GM12878 (cell line): ENCODE measurements around the gene CAV1. TPM values are rescaled to one million over a fixed set of nuclear protein-coding genes. Genes with fewer than 3 reads are reported as not detected.
A peak's percentile ranks its signal among the peaks of the same experiment; 100 is the strongest.

ENCODE experiments used
- ATAC-seq: fragments of 200-7000 bp; cut with Tn5 transposase; 3 replicates; pipeline ENCODE4 v1.9.1; 2020; ENCODE audit warnings: mild to moderate bottlenecking, moderate library complexity
- BruUV-seq: library from RNA; stranded (reverse); fragments of 400-500 nt; replicated peaks from 2 replicates; lab custom pipeline; 2021; lab: Mats Ljungman, UMichigan
- CTCF ChIA-PET: fragments of 300-600 bp; sonication (Branson Sonifier 250); formaldehyde crosslinking; extraction: SDS; loops from one replicate; lab custom pipeline; 2021; ENCODE audit warnings: inconsistent platforms; lab: Yijun Ruan, JAX
- POLR2A ChIA-PET: fragments of 350-600 bp; formaldehyde crosslinking; extraction: SDS; loops from one replicate; lab custom pipeline; 2021; ENCODE audit warnings: inconsistent platforms; lab: Charles Lee
- RAD21 ChIA-PET: fragments of 300-600 bp; sonication (Branson Sonifier 250); formaldehyde crosslinking; loops from one replicate; lab custom pipeline; 2023; ENCODE audit warnings: antibody characterized with exemption; ENCODE audit not compliant: unreplicated experiment; lab: Charles Lee
- SMC1A ChIA-PET: fragments of 300-600 bp; sonication (Branson Sonifier 250); formaldehyde crosslinking; loops from one replicate; lab custom pipeline; 2023; ENCODE audit not compliant: unreplicated experiment, uncharacterized antibody; lab: Charles Lee
- DNase-seq: peaks from one replicate; pipeline ENCODE4 v3.0.0-alpha.2; 2011; ENCODE audit warnings: low read depth, low spot score
- FAIRE-seq: peaks from 3 replicates; lab custom pipeline; 2011; peaks lifted over from hg19 to GRCh38; lab: Jason Lieb, UNC
- H2AFZ ChIP-seq: 2 replicates; pipeline ENCODE4 v1.6.0; 2011; ENCODE audit warnings: low read depth, low read length, control low read depth; ENCODE audit not compliant: control insufficient read depth
- H3K27ac ChIP-seq: 2 replicates; pipeline ENCODE4 v1.5.1; 2011; ENCODE audit warnings: control low read depth; ENCODE audit not compliant: control insufficient read depth, insufficient read depth
- H3K27me3 ChIP-seq, 2 experiments: replicated peaks in 1 of 2; 2 replicates each; pipeline versions ENCODE4 v1.6.0 to v1.6.1; 2011; ENCODE audit warnings: low read length in 1 of 2; ENCODE audit not compliant: control insufficient read depth in 2 of 2, insufficient read depth in 2 of 2
- H3K36me3 ChIP-seq, 2 experiments: 2 replicates each; pipeline ENCODE4 v1.5.1; 2011; ENCODE audit warnings: low read length in 1 of 2; ENCODE audit not compliant: control insufficient read depth in 2 of 2, insufficient read depth in 2 of 2
- H3K4me1 ChIP-seq: 2 replicates; pipeline ENCODE4 v1.6.1; 2011; ENCODE audit warnings: mild to moderate bottlenecking, low read length, moderate library complexity, mixed read lengths; ENCODE audit not compliant: control insufficient read depth, insufficient read depth
- H3K4me2 ChIP-seq: 2 replicates; pipeline ENCODE4 v1.6.0; 2011; ENCODE audit warnings: control low read depth; ENCODE audit not compliant: control insufficient read depth, insufficient read depth
- H3K4me3 ChIP-seq: fragments of 200-600 bp; sonication (generic); 2 replicates; pipeline ENCODE4 v1.5.1; 2016
- H3K79me2 ChIP-seq: 2 replicates; pipeline ENCODE4 v1.6.0; 2011; ENCODE audit warnings: low read length; ENCODE audit not compliant: control insufficient read depth, insufficient read depth
- H3K9ac ChIP-seq: 2 replicates; pipeline ENCODE4 v1.8.0; 2011; ENCODE audit warnings: low read length, control low read depth, mixed read lengths; ENCODE audit not compliant: control insufficient read depth, insufficient read depth
- H3K9me3 ChIP-seq: replicated peaks from 3 replicates; pipeline ENCODE4 v1.5.1; 2011; ENCODE audit warnings: mild to moderate bottlenecking, low read length; ENCODE audit not compliant: control insufficient read depth, insufficient read depth
- H4K20me1 ChIP-seq: 2 replicates; pipeline ENCODE4 v1.6.0; 2011; ENCODE audit not compliant: control insufficient read depth, insufficient read depth
- KLF5 ChIP-seq: fragments of 450-650 bp; IDR thresholded peaks from 2 replicates; pipeline ENCODE4 v1.6.1; 2014; ENCODE audit warnings: mild to moderate bottlenecking; ENCODE audit not compliant: partially characterized antibody
- POU2F2 ChIP-seq: IDR thresholded peaks from 3 replicates; pipeline ENCODE4 v1.6.1; 2011; ENCODE audit warnings: low read depth, mild to moderate bottlenecking, low read length, borderline replicate concordance
- PRDM15 ChIP-seq: fragments of 450-650 bp; formaldehyde crosslinking; IDR thresholded peaks from 2 replicates; pipeline ENCODE4 v1.4.0; 2020; ENCODE audit warnings: mild to moderate bottlenecking, moderate library complexity
- RUNX3 ChIP-seq: IDR thresholded peaks from 2 replicates; pipeline ENCODE4 v1.6.1; 2012; ENCODE audit warnings: low read length, inconsistent platforms
- SP1 ChIP-seq: IDR thresholded peaks from one replicate; pipeline ENCODE4 v1.6.1; 2011; ENCODE audit warnings: low read depth, low read length
- ZNF207 ChIP-seq: fragments of 450-650 bp; IDR thresholded peaks from 2 replicates; pipeline ENCODE4 v1.6.1; 2014; ENCODE audit warnings: antibody characterized with exemption, mild to moderate bottlenecking, borderline replicate concordance
- WGBS: methylation state at CpG from one replicate; pipeline ENCODE4 v1.1.6; 2016; ENCODE audit warnings: low lambda C conversion rate; ENCODE audit not compliant: insufficient replicate concordance, insufficient coverage; ENCODE audit errors: missing lambda C conversion rate; 5-methylcytosine and 5-hydroxymethylcytosine counted together
- in situ Hi-C: fragments of 300-500 bp; cut with MboI; formaldehyde crosslinking; loops from 9 replicates; pipeline ENCODE4 v1.14.3; 2018; ENCODE audit warnings: mixed read lengths
- intact Hi-C: fragments of 100-400 bp; cut with micrococcal nuclease; formaldehyde crosslinking; loops from one replicate; pipeline ENCODE4 v1.14.2; 2022; ENCODE audit not compliant: unreplicated experiment
- polyA plus RNA-seq, 11 experiments: library from polyadenylated mRNA; depleted of rRNA in 4 of 11; unstranded in 6 of 11; stranded (reverse) in 5 of 11; fragments of >200 nt; fragmentation: Nextera tagmentation in 4 of 11; fragmentation: Illumina TruSeq in 1 of 11; extraction: Ambion mirVana in 4 of 11; extraction: Trizol in 1 of 11; gene quantifications; 1 replicate in 1 of 11; 2 replicates in 10 of 11; pipeline versions ENCODE4 v1.2.1 to v1.2.3, GENCODE V29; 2011 to 2016; ENCODE audit warnings: inconsistent platforms in 2 of 11, missing spikeins in 2 of 11, low read depth in 1 of 11
- total RNA-seq, 4 experiments: library from RNA; depleted of rRNA in 3 of 4; stranded (reverse); fragments of >200 nt in 3 of 4; fragmentation: Illumina TruSeq in 1 of 4; extraction: Trizol in 1 of 4; gene quantifications; 2 replicates each; pipeline versions ENCODE4 v1.2.1 to v1.2.3, GENCODE V29; 2013 to 2021

Gene CAV1
- total and polyA plus RNA-seq, 10 of the 15 experiments (the other 5 are each of a cell fraction or from before 2014, with no cell fraction given), result 0.45 to 26.5 (median 2.0) TPM

- ATAC-seq (peak; percentile 61), DNase-seq (no peak), FAIRE-seq (no peak)
- ChIA-PET RAD21 (no interaction called here), POLR2A (no interaction called here), CTCF (interaction anchor here (0.7 to 3.8 kb wide), 5 partner anchors 10 to 342 kb away, joined by 3 to 24 read pairs (median 3); no protein-coding TSS in a partner anchor), SMC1A (no interaction called here)
- intact Hi-C loops (no loop called here), in situ Hi-C loops (no loop called here)
- BruUV-seq, result no TSS peak
- H3K27me3 ChIP-seq, result peaks cover 1 to 5% of the 10 kb centered on the region in 2 experiments; a peak in 3 of 4 replicates
- no peak overlapping the region for H3K9ac ChIP-seq
- TF ChIP-seq KLF5 (no peak), RUNX3 (peak; percentile 18; the same call in 1 of the 2 replicates)
- 0% methylated on average over 2 of the region's 2 CpGs for WGBS
- H3K79me2 ChIP-seq, result no peaks in the 10 kb centered on the region
- H4K20me1 ChIP-seq, result no peaks in the 10 kb centered on the region
- no peak overlapping the region for H3K27ac ChIP-seq
- no peak overlapping the region for H2AFZ ChIP-seq
- H3K4me3 ChIP-seq, result no peak overlapping the region
- no peaks in the 10 kb centered on the region for H3K4me1 ChIP-seq
- H3K9me3 ChIP-seq, result no peaks in the 10 kb centered on the region
- H3K36me3 ChIP-seq, result no peaks in the 10 kb centered on the region
- H3K4me2 ChIP-seq, result no peak overlapping the region
These were observed 76.6 kb downstream of the CAV1 start for GRCh38 chr7:116601426-116601825.

GRCh38 chr7:116607299-116607698, 82.5 kb downstream of the CAV1 start:
- Histone ChIP-seq H4K20me1 (no peaks in the 10 kb centered on the region), H3K79me2 (no peaks in the 10 kb centered on the region), H3K36me3 (no peaks in the 10 kb centered on the region), H3K4me1 (no peaks in the 10 kb centered on the region), H3K9me3 (no peaks in the 10 kb centered on the region), H2AFZ (no peak overlapping the region), H3K27ac (no peak overlapping the region), H3K4me2 (no peak overlapping the region), H3K27me3 (peaks cover 0 to 1% of the 10 kb centered on the region in 2 experiments; a peak in 2 of 4 replicates), H3K4me3 (no peak overlapping the region), H3K9ac (no peak overlapping the region)
- TF ChIP-seq PRDM15 (CRISPR knock-in tag) (no peak), ZNF207 (no peak), POU2F2 (no peak), SP1 (no peak)
- DNase-seq (no peak), FAIRE-seq (no peak), ATAC-seq (no peak)
- RAD21 ChIA-PET, result no interaction called here
- intact Hi-C loops, result no loop called here
- 0% methylated on average over 2 of the region's 2 CpGs for WGBS
- in situ Hi-C loops, result no loop called here
- no TSS peak for BruUV-seq
- POLR2A ChIA-PET, result no interaction called here
- CTCF ChIA-PET, result interaction anchor here (2.3 kb wide), 1 partner anchor 16 kb away, joined by 10 read pairs; no protein-coding TSS in a partner anchor
- SMC1A ChIA-PET, result no interaction called here
